Liver (tissue), 9 donors: ENCODE results near the gene PPFIBP2. TPM values are rescaled to one million over a fixed set of nuclear protein-coding genes. Genes with fewer than 3 reads are reported as not detected.

ENCODE experiments used
- DNase-seq: peaks from one replicate; pipeline ENCODE4 v3.0.0-alpha.2; 2017; ENCODE audit warnings: low spot score
- H3K27ac ChIP-seq, 2 donors: one replicate each; pipeline ENCODE4 v1.7.0; 2013; ENCODE audit warnings: inconsistent platforms in 2 of 2, low read length in 2 of 2, control low read depth in 1 of 2, low read depth in 1 of 2, mild to moderate bottlenecking in 1 of 2
- H3K27me3 ChIP-seq, 4 donors: one replicate each; pipeline versions ENCODE4 v1.6.1 to v1.7.0; 2013; ENCODE audit warnings: low read length in 3 of 4, inconsistent platforms in 1 of 4, mild to moderate bottlenecking in 1 of 4, moderate library complexity in 1 of 4; ENCODE audit not compliant: control insufficient read depth in 4 of 4, insufficient read depth in 4 of 4
- H3K36me3 ChIP-seq, 4 donors: one replicate each; pipeline versions ENCODE4 v1.6.1 to v1.7.0; 2013; ENCODE audit warnings: low read length in 3 of 4, mild to moderate bottlenecking in 3 of 4, low read depth in 1 of 4, moderate library complexity in 1 of 4; ENCODE audit not compliant: control insufficient read depth in 4 of 4, insufficient read depth in 3 of 4
- H3K4me1 ChIP-seq, 4 donors: one replicate each; pipeline versions ENCODE4 v1.6.1 to v1.7.0; 2013; ENCODE audit warnings: low read length in 3 of 4, mild to moderate bottlenecking in 3 of 4, moderate library complexity in 1 of 4; ENCODE audit not compliant: control insufficient read depth in 4 of 4, insufficient read depth in 4 of 4
- H3K4me3 ChIP-seq, 3 donors: one replicate each; pipeline versions ENCODE4 v1.6.1 to v1.7.0; 2013; ENCODE audit warnings: low read length in 3 of 3, control low read depth in 1 of 3, low read depth in 1 of 3, mild to moderate bottlenecking in 1 of 3
- H3K9ac ChIP-seq, 2 donors: one replicate each; pipeline ENCODE4 v1.7.0; 2013; ENCODE audit warnings: low read length in 2 of 2, mild to moderate bottlenecking in 2 of 2, moderate library complexity in 2 of 2, control low read depth in 1 of 2, low read depth in 1 of 2
- H3K9me3 ChIP-seq, 4 donors: one replicate each; pipeline versions ENCODE4 v1.6.1 to v1.7.0; 2013; ENCODE audit warnings: low read length in 3 of 4; ENCODE audit not compliant: control insufficient read depth in 4 of 4
- ATF3 ChIP-seq: IDR thresholded peaks from 2 replicates; pipeline ENCODE4 v1.6.1; 2016; ENCODE audit warnings: antibody characterized with exemption
- EGR1 ChIP-seq, 2 donors: IDR thresholded peaks; 2 replicates each; pipeline ENCODE4 v1.6.1; 2016 to 2018; ENCODE audit warnings: antibody characterized with exemption in 2 of 2, low read depth in 2 of 2
- FOXA1 ChIP-seq: IDR thresholded peaks from 2 replicates; pipeline ENCODE4 v1.6.1; 2016; ENCODE audit warnings: antibody characterized with exemption
- FOXA2 ChIP-seq: IDR thresholded peaks from 2 replicates; pipeline ENCODE4 v1.6.1; 2016; ENCODE audit warnings: antibody characterized with exemption
- GABPA ChIP-seq, 2 donors: IDR thresholded peaks in 1 of 2; conservative IDR thresholded peaks in 1 of 2; 2 replicates each; pipeline ENCODE4 v1.6.1; 2016; ENCODE audit warnings: antibody characterized with exemption in 2 of 2, mild to moderate bottlenecking in 1 of 2, moderate library complexity in 1 of 2
- HNF4A ChIP-seq, 2 donors: conservative IDR thresholded peaks; 2 replicates each; pipeline ENCODE4 v1.6.1; 2016; ENCODE audit warnings: antibody characterized with exemption in 2 of 2, mild to moderate bottlenecking in 2 of 2
- HNF4G ChIP-seq: IDR thresholded peaks from 2 replicates; pipeline ENCODE4 v1.6.1; 2016; ENCODE audit warnings: antibody characterized with exemption
- JUND ChIP-seq, 2 donors: IDR thresholded peaks; 2 replicates each; pipeline ENCODE4 v1.6.1; 2016; ENCODE audit warnings: antibody characterized with exemption in 2 of 2
- MAX ChIP-seq: IDR thresholded peaks from 2 replicates; pipeline ENCODE4 v1.6.1; 2016; ENCODE audit warnings: antibody characterized with exemption
- NR2F2 ChIP-seq: IDR thresholded peaks from 2 replicates; pipeline ENCODE4 v1.6.1; 2016; ENCODE audit warnings: antibody characterized with exemption
- RAD21 ChIP-seq, 2 donors: IDR thresholded peaks; 2 replicates each; pipeline ENCODE4 v1.6.1; 2016; ENCODE audit warnings: antibody characterized with exemption in 2 of 2, mild to moderate bottlenecking in 2 of 2
- REST ChIP-seq: IDR thresholded peaks from 2 replicates; pipeline ENCODE4 v1.6.1; 2016; ENCODE audit warnings: antibody characterized with exemption, mild to moderate bottlenecking
- RXRA ChIP-seq, 2 donors: IDR thresholded peaks; 2 replicates each; pipeline ENCODE4 v1.6.1; 2017 to 2018; ENCODE audit warnings: antibody characterized with exemption in 2 of 2, mild to moderate bottlenecking in 1 of 2
- SP1 ChIP-seq: IDR thresholded peaks from 2 replicates; pipeline ENCODE4 v1.6.1; 2018; ENCODE audit warnings: antibody characterized with exemption, mild to moderate bottlenecking
- TAF1 ChIP-seq: conservative IDR thresholded peaks from 2 replicates; pipeline ENCODE4 v1.6.1; 2016; ENCODE audit warnings: antibody characterized with exemption, mild to moderate bottlenecking
- YY1 ChIP-seq: IDR thresholded peaks from 2 replicates; pipeline ENCODE4 v1.6.1; 2016; ENCODE audit warnings: antibody characterized with exemption, mild to moderate bottlenecking
- WGBS: extraction: QIAGEN DNeasy Blood & Tissue Kit; methylation state at CpG from one replicate; pipeline ENCODE4 v1.1.7; 2013; 5-methylcytosine and 5-hydroxymethylcytosine counted together
- polyA plus RNA-seq, 2 donors: library from polyadenylated mRNA; stranded (reverse) in 1 of 2; unstranded in 1 of 2; fragments of 200-250 nt in 1 of 2; fragments of >200 nt in 1 of 2; fragmentation: Nextera tagmentation in 1 of 2; extraction: Ambion mirVana in 1 of 2; gene quantifications; one replicate each; pipeline versions ENCODE4 v1.2.1 to v1.2.3, GENCODE V29; 2013 to 2015
- total RNA-seq, 2 donors: library from RNA; depleted of rRNA; stranded (reverse); fragments of >200 nt; gene quantifications; one replicate each; pipeline ENCODE4 v1.2.3, GENCODE V29; 2014
- TF ChIP-seq, protein P1 (sequence below): fragments of 150-350 bp; IDR thresholded peaks from 2 replicates; pipeline ENCODE4 v1.5.1; 2017; ENCODE audit warnings: improper control_type of control experiment, low read depth, low read length; ENCODE audit not compliant: missing input control
- TF ChIP-seq, protein P2 (sequence below): IDR thresholded peaks from 2 replicates; pipeline ENCODE4 v1.6.1; 2016; ENCODE audit warnings: antibody characterized with exemption
- donor health status: healthy.
- donor health status: healthy.
- donor health status: healthy.
- donor health status: healthy.
- donor health status: healthy.

The PPFIBP2 gene
- total and polyA plus RNA-seq, 4 donors: 19.6 to 80.0 (median 23.2) TPM

- TF ChIP-seq TAF1 (no peak), ATF3 (no peak), RXRA (IDR thresholded peaks at IDR 0.05) (no peak), NR2F2 (no peak), HNF4G (no peak)
- TF ChIP-seq, protein P1, sequence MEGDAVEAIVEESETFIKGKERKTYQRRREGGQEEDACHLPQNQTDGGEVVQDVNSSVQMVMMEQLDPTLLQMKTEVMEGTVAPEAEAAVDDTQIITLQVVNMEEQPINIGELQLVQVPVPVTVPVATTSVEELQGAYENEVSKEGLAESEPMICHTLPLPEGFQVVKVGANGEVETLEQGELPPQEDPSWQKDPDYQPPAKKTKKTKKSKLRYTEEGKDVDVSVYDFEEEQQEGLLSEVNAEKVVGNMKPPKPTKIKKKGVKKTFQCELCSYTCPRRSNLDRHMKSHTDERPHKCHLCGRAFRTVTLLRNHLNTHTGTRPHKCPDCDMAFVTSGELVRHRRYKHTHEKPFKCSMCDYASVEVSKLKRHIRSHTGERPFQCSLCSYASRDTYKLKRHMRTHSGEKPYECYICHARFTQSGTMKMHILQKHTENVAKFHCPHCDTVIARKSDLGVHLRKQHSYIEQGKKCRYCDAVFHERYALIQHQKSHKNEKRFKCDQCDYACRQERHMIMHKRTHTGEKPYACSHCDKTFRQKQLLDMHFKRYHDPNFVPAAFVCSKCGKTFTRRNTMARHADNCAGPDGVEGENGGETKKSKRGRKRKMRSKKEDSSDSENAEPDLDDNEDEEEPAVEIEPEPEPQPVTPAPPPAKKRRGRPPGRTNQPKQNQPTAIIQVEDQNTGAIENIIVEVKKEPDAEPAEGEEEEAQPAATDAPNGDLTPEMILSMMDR: no peak
- peaks cover 0 to 9% (median 2%) of the 10 kb centered on the region in 4 donors for H3K4me1 ChIP-seq
- DNase-seq: no peak
- H3K27ac ChIP-seq: no peak overlapping the region
- H3K9ac ChIP-seq: no peak overlapping the region
- 94% methylated on average over 2 of the region's 2 CpGs for WGBS
- H3K4me3 ChIP-seq: no peak overlapping the region
- no peaks in the 10 kb centered on the region for H3K27me3 ChIP-seq
- H3K36me3 ChIP-seq: peaks cover 0 to 2% (median 0%) of the 10 kb centered on the region in 4 donors
- no peaks in the 10 kb centered on the region for H3K9me3 ChIP-seq
Measured at GRCh38 chr11:7489376-7489775, 24.4 kb upstream of the PPFIBP2 start.

DNA sequence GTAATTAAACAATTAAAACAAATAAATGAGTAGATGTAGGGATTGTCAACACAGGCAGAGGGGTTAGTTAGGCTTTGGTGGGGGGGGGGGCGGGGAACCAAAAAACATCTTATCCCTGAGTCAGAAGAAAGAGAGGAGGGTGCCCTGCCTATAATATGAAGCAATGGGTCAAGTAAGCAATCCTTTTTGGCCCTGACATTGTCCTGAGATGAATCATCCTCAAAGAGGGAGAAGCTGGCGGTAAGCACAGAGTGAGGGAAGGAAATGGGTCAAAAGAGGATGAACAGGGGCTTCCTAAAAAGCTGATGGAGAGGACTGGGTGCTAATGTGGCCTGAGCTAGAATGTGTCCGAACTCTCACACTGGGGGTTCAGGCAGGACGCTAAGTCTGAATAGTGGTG, 23.7 kb upstream of the PPFIBP2 start:
- 94% methylated on average over 4 of the region's 4 CpGs for WGBS
- Histone ChIP-seq H3K4me3 (no peak overlapping the region), H3K9me3 (no peaks in the 10 kb centered on the region), H3K4me1 (peaks cover 0 to 9% (median 2%) of the 10 kb centered on the region in 4 donors), H3K27me3 (no peaks in the 10 kb centered on the region), H3K9ac (no peak overlapping the region), H3K27ac (no peak overlapping the region), H3K36me3 (peaks cover 0 to 2% (median 0%) of the 10 kb centered on the region in 4 donors)
- DNase-seq: no peak
- no peak for TF ChIP-seq GABPA (IDR thresholded peaks at IDR 0.05 in 1 of 2, conservative IDR thresholded peaks at IDR 0.05 in 1 of 2)
- TF ChIP-seq SP1: no peak
- no peak for TF ChIP-seq RXRA (IDR thresholded peaks at IDR 0.05)
- TF ChIP-seq ATF3: no peak
- TF ChIP-seq EGR1 (IDR thresholded peaks at IDR 0.05; ENCODE audit: low read depth in 2 of 2): no peak
- TF ChIP-seq MAX: no peak
- TF ChIP-seq, protein P2, sequence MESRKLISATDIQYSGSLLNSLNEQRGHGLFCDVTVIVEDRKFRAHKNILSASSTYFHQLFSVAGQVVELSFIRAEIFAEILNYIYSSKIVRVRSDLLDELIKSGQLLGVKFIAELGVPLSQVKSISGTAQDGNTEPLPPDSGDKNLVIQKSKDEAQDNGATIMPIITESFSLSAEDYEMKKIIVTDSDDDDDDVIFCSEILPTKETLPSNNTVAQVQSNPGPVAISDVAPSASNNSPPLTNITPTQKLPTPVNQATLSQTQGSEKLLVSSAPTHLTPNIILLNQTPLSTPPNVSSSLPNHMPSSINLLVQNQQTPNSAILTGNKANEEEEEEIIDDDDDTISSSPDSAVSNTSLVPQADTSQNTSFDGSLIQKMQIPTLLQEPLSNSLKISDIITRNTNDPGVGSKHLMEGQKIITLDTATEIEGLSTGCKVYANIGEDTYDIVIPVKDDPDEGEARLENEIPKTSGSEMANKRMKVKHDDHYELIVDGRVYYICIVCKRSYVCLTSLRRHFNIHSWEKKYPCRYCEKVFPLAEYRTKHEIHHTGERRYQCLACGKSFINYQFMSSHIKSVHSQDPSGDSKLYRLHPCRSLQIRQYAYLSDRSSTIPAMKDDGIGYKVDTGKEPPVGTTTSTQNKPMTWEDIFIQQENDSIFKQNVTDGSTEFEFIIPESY: no peak
- TF ChIP-seq NR2F2: no peak
- no peak for TF ChIP-seq JUND (IDR thresholded peaks at IDR 0.05)
- TF ChIP-seq FOXA1: no peak
- TF ChIP-seq REST: no peak
- TF ChIP-seq FOXA2: no peak
- no peak for TF ChIP-seq HNF4A (conservative IDR thresholded peaks at IDR 0.05)
- TF ChIP-seq YY1: no peak
- no peak for TF ChIP-seq RAD21 (IDR thresholded peaks at IDR 0.05)
- TF ChIP-seq HNF4G: no peak
- TF ChIP-seq TAF1: no peak
- TF ChIP-seq, protein P1: no peak
